Trophoblast cell (in vitro differentiated cells and primary cell): Measurements from ENCODE around the gene SMARCC2.

ENCODE experiments used
- DNase-seq, 2 donors: peaks; one replicate each; pipeline ENCODE4 v3.0.0-alpha.2; 2016
- H2AFZ ChIP-seq: 2 replicates; pipeline ENCODE4 v1.6.1; 2013; ENCODE audit warnings: low read length, moderate library complexity, mild to moderate bottlenecking; ENCODE audit not compliant: insufficient read depth, poor library complexity
- H2AK5ac ChIP-seq: 2 replicates; pipeline ENCODE4 v1.6.1; 2013; ENCODE audit warnings: mild to moderate bottlenecking, low read length
- H2BK120ac ChIP-seq: 2 replicates; pipeline ENCODE4 v1.6.1; 2013; ENCODE audit warnings: low read length, mild to moderate bottlenecking, moderate library complexity; ENCODE audit not compliant: insufficient read depth, poor library complexity
- H2BK12ac ChIP-seq: 2 replicates; pipeline ENCODE4 v1.6.1; 2013; ENCODE audit warnings: mild to moderate bottlenecking, low read length, moderate library complexity
- H2BK5ac ChIP-seq: 2 replicates; pipeline ENCODE4 v1.6.1; 2013; ENCODE audit warnings: low read length, low read depth, moderate library complexity, mild to moderate bottlenecking; ENCODE audit not compliant: poor library complexity
- H3K14ac ChIP-seq: 2 replicates; pipeline ENCODE4 v1.6.1; 2013; ENCODE audit warnings: mild to moderate bottlenecking, low read length
- H3K18ac ChIP-seq: 2 replicates; pipeline ENCODE4 v1.6.1; 2013; ENCODE audit warnings: mild to moderate bottlenecking, low read length
- H3K23ac ChIP-seq: 2 replicates; pipeline ENCODE4 v1.6.1; 2013; ENCODE audit warnings: low read length
- H3K27ac ChIP-seq: 2 replicates; pipeline ENCODE4 v1.5.1; 2013; ENCODE audit warnings: low read depth, mild to moderate bottlenecking, inconsistent platforms, low read length, moderate library complexity
- H3K27me3 ChIP-seq: 2 replicates; pipeline ENCODE4 v1.6.1; 2013; ENCODE audit warnings: inconsistent platforms, mild to moderate bottlenecking, low read length, moderate library complexity; ENCODE audit not compliant: insufficient read depth
- H3K36me3 ChIP-seq, 2 experiments: 1 replicate in 1 of 2; 2 replicates in 1 of 2; pipeline ENCODE4 v1.6.1; 2013; ENCODE audit warnings: low read length in 2 of 2, mild to moderate bottlenecking in 2 of 2, moderate library complexity in 1 of 2; ENCODE audit not compliant: insufficient read depth in 2 of 2, control insufficient read depth in 1 of 2
- H3K4ac ChIP-seq: 2 replicates; pipeline ENCODE4 v1.6.1; 2013; ENCODE audit warnings: low read depth, mild to moderate bottlenecking, low read length, moderate library complexity
- H3K4me1 ChIP-seq, 2 experiments: 1 replicate in 1 of 2; 2 replicates in 1 of 2; pipeline ENCODE4 v1.6.1; 2013; ENCODE audit warnings: low read length in 2 of 2, mild to moderate bottlenecking in 2 of 2, moderate library complexity in 1 of 2; ENCODE audit not compliant: insufficient read depth in 2 of 2, control insufficient read depth in 1 of 2
- H3K4me2 ChIP-seq: 2 replicates; pipeline ENCODE4 v1.6.1; 2013; ENCODE audit warnings: inconsistent platforms, mild to moderate bottlenecking, low read length, moderate library complexity
- H3K4me3 ChIP-seq: 2 replicates; pipeline ENCODE4 v1.5.1; 2013; ENCODE audit warnings: mild to moderate bottlenecking, low read depth, low read length, inconsistent platforms
- H3K79me1 ChIP-seq: one replicate; pipeline ENCODE4 v1.6.1; 2013; ENCODE audit warnings: low read length
- H3K79me2 ChIP-seq: 2 replicates; pipeline ENCODE4 v1.6.1; 2013; ENCODE audit warnings: low read length, mild to moderate bottlenecking; ENCODE audit not compliant: control insufficient read depth, insufficient read depth, poor library complexity
- H3K9ac ChIP-seq: 2 replicates; pipeline ENCODE4 v1.6.1; 2013; ENCODE audit warnings: mild to moderate bottlenecking, low read length
- H3K9me3 ChIP-seq: 2 replicates; pipeline ENCODE4 v1.6.1; 2013; ENCODE audit warnings: low read depth, mild to moderate bottlenecking, control low read depth, inconsistent platforms, low read length; ENCODE audit not compliant: insufficient read depth
- H4K12ac ChIP-seq: 2 replicates; pipeline ENCODE4 v1.6.1; 2013; ENCODE audit warnings: low read depth, mild to moderate bottlenecking, low read length, moderate library complexity
- H4K8ac ChIP-seq: 2 replicates; pipeline ENCODE4 v1.6.1; 2013; ENCODE audit warnings: low read depth, mild to moderate bottlenecking, low read length, moderate library complexity
- H4K91ac ChIP-seq: one replicate; pipeline ENCODE4 v1.6.1; 2013; ENCODE audit warnings: low read depth, mild to moderate bottlenecking, low read length, moderate library complexity
- WGBS: extraction: QIAGEN DNeasy Blood & Tissue Kit; methylation state at CpG from one replicate; pipeline ENCODE4 v1.1.7; 2013; ENCODE audit warnings: missing lambda C conversion rate; ENCODE audit not compliant: insufficient read length, insufficient coverage; ENCODE audit errors: extremely low coverage; 5-methylcytosine and 5-hydroxymethylcytosine counted together

The SMARCC2 gene

DNA sequence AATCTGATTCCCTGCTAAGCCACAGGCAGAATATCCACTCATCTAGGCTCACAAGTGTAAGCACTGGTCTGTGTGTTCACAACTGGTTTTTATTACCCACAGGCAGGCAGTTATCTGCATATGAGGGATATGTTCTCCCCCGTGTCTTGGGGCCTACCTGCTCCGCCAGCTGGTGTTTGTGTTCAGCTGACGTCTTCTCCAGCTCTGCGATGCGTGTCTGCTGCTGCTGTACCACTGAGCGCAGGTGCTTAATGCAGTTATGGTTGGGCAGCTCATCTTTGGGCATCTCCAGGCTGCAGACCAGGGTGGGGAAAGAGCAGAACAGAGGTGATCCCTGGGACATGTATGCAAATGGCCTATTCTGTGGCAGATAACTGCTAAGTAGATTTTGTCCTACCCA, 18.7 kb upstream of the SMARCC2 start:
- Histone ChIP-seq H3K79me2 (no peaks in the 10 kb centered on the region), H3K4me2 (no peak overlapping the region), H3K9ac (no peak overlapping the region), H2BK120ac (no peak overlapping the region), H3K27me3 (no peaks in the 10 kb centered on the region), H3K23ac (no peak overlapping the region), H3K14ac (no peak overlapping the region), H2BK5ac (no peak overlapping the region), H2AK5ac (no peak overlapping the region), H4K12ac (no peak overlapping the region), H4K8ac (no peak overlapping the region), H3K36me3 (peaks cover 37 to 45% of the 10 kb centered on the region in 2 experiments), H3K18ac (no peak overlapping the region), H2BK12ac (no peak overlapping the region), H3K27ac (no peak overlapping the region), H4K91ac (no peak overlapping the region), H3K4ac (no peak overlapping the region), H3K4me3 (no peak overlapping the region), H3K9me3 (peaks cover 5% of the 10 kb centered on the region), H3K79me1 (no peaks in the 10 kb centered on the region), H2AFZ (no peak overlapping the region), H3K4me1 (no peaks in the 10 kb centered on the region)
- no CpG with 5 or more reads among the region's 6 CpGs for WGBS
- no peak for DNase-seq

DNA sequence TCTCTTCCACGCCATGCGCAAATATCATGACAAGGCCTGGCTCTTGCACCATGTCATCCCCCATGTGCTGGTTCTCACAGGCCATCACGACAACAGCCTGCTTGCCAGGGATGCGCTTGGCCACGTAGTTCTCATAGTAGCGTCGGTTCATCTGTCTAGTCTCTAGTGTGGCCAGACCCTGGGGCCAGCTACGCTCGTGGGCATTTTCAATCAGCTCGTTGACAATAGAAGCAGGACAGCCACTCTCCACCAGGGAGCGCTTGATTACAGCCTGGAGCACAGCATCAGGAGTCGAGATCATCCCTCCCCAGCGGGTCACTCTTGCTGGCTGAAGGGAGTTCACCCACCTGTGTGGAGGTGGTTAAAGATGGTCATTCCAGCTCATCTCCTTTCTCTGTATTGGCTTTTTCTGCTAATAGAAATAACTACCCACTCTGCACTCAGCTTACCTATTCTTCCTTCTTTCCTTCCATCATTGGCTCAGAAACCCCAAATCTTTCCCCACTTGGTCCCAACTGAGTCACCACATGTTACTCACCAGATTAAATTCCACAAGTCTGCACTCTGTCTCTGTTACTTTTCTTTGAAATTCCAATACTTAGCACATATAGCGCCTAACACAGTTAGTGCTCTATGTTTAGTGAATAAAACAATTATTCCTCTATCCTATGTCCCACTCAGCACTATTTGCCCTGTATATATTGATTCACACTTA, 17.3 kb upstream of the SMARCC2 start:
- Histone ChIP-seq H2BK5ac (no peak overlapping the region), H4K12ac (no peak overlapping the region), H3K18ac (no peak overlapping the region), H2AFZ (no peak overlapping the region), H2AK5ac (no peak overlapping the region), H4K91ac (no peak overlapping the region), H3K27ac (no peak overlapping the region), H4K8ac (no peak overlapping the region), H3K4me2 (no peak overlapping the region), H3K79me1 (no peaks in the 10 kb centered on the region), H3K79me2 (no peaks in the 10 kb centered on the region), H3K4me3 (no peak overlapping the region), H3K36me3 (peaks cover 29 to 34% of the 10 kb centered on the region in 2 experiments), H3K4ac (no peak overlapping the region), H3K4me1 (no peaks in the 10 kb centered on the region), H3K14ac (no peak overlapping the region), H2BK12ac (no peak overlapping the region), H3K9ac (no peak overlapping the region), H3K23ac (no peak overlapping the region), H3K27me3 (no peaks in the 10 kb centered on the region), H3K9me3 (peaks cover 5% of the 10 kb centered on the region), H2BK120ac (no peak overlapping the region)
- no CpG with 5 or more reads among the region's 14 CpGs for WGBS
- DNase-seq: peak; percentile 56 to 76

DNA sequence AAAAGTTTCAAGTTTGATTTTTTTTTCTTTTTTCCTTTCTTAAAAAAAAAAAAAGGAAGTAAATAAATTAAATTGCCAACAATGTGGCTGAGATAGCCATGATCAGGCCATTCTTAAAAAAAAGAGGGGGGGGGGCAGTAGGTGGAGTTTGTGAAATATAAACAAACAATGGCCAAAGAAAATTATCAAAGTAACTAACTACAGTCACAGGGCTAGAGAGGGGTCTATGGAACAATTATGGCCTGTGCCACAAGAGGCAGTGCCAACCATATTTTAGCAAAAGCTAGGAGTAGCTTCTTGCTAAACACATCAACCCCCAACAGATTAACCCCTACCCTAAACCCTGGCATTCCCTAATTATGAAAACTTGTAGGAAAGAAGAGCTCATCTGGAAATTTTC, 16.2 kb upstream of the SMARCC2 start:
- Histone ChIP-seq H4K12ac (no peak overlapping the region), H2AFZ (no peak overlapping the region), H2BK5ac (no peak overlapping the region), H3K36me3 (peaks cover 22 to 31% of the 10 kb centered on the region in 2 experiments), H2AK5ac (no peak overlapping the region), H3K4ac (no peak overlapping the region), H4K8ac (no peak overlapping the region), H3K23ac (no peak overlapping the region), H3K18ac (no peak overlapping the region), H3K14ac (no peak overlapping the region), H4K91ac (no peak overlapping the region), H3K9me3 (peaks cover 5% of the 10 kb centered on the region), H3K27ac (no peak overlapping the region), H2BK120ac (no peak overlapping the region), H3K4me1 (no peaks in the 10 kb centered on the region), H3K79me2 (no peaks in the 10 kb centered on the region), H3K4me3 (no peak overlapping the region), H2BK12ac (no peak overlapping the region), H3K27me3 (no peaks in the 10 kb centered on the region), H3K79me1 (no peaks in the 10 kb centered on the region), H3K9ac (no peak overlapping the region), H3K4me2 (no peak overlapping the region)
- DNase-seq: no peak

DNA sequence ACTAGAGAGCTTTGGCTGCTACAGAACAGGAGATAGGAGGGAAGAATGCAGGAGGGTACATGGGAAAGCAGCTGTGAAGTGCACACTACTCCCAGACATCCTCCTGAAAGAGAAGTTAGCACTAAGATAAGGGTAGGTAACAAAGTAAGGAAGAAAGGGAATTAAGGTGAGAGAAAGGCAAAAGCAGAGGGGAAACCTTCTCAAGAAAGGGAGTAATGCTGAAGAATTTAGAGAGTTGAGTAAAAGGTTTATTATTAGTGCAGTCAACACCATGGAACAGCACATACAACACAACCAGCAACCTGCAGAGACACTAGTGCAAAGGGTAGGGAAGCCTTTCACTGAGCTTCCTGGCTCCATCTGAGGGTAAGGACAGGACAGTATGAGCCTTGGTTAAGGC, 15.0 kb upstream of the SMARCC2 start:
- no peaks in the 10 kb centered on the region for H3K4me1 ChIP-seq
- no peak for DNase-seq
- no peaks in the 10 kb centered on the region for H3K79me1 ChIP-seq
- H3K18ac ChIP-seq: no peak overlapping the region
- H2BK5ac ChIP-seq: no peak overlapping the region
- no peak overlapping the region for H3K4me3 ChIP-seq
- H3K27me3 ChIP-seq: no peaks in the 10 kb centered on the region
- no peak overlapping the region for H2AK5ac ChIP-seq
- peaks cover 2% of the 10 kb centered on the region for H3K9me3 ChIP-seq
- no peak overlapping the region for H3K4ac ChIP-seq
- no peak overlapping the region for H4K8ac ChIP-seq
- no peak overlapping the region for H2AFZ ChIP-seq
- H4K91ac ChIP-seq: no peak overlapping the region
- peaks cover 15 to 26% of the 10 kb centered on the region in 2 experiments for H3K36me3 ChIP-seq
- no peaks in the 10 kb centered on the region for H3K79me2 ChIP-seq
- H3K14ac ChIP-seq: no peak overlapping the region
- H3K23ac ChIP-seq: no peak overlapping the region
- H3K27ac ChIP-seq: no peak overlapping the region
- no peak overlapping the region for H2BK12ac ChIP-seq
- H4K12ac ChIP-seq: no peak overlapping the region
- no peak overlapping the region for H3K9ac ChIP-seq
- H2BK120ac ChIP-seq: no peak overlapping the region
- no peak overlapping the region for H3K4me2 ChIP-seq
